Heart right ventricle (tissue), 16 donors: Measurements from ENCODE around the gene SORL1. TPM values are rescaled to one million over a fixed set of nuclear protein-coding genes. Genes with fewer than 3 reads are reported as not detected.

Source experiments
- ATAC-seq, 8 donors: fragments of 200-7000 bp; cut with Tn5 transposase; one replicate each; pipeline ENCODE4 v1.9.1; 2020; ENCODE audit warnings: mild to moderate bottlenecking in 8 of 8, moderate library complexity in 8 of 8, moderate number of reproducible peaks in 1 of 8
- DNase-seq, 2 donors: peaks; one replicate each; pipeline ENCODE4 v3.0.0-alpha.2; 2020
- H3K27ac ChIP-seq, 10 donors: fragments of 200-600 bp; sonication (generic) in 2 of 10; one replicate each; pipeline versions ENCODE4 v1.5.0 to v1.8.0; 2020 to 2022; ENCODE audit warnings: mild to moderate bottlenecking in 3 of 10
- H3K27me3 ChIP-seq, 7 donors: fragments of 200-600 bp; one replicate each; pipeline ENCODE4 v1.8.0; 2021 to 2022; ENCODE audit warnings: mild to moderate bottlenecking in 2 of 7
- H3K36me3 ChIP-seq, 9 donors: fragments of 200-600 bp; sonication (generic) in 1 of 9; one replicate each; pipeline versions ENCODE4 v1.5.0 to v1.8.0; 2020 to 2022; ENCODE audit warnings: mild to moderate bottlenecking in 2 of 9
- H3K4me1 ChIP-seq, 9 donors: fragments of 200-600 bp; sonication (generic) in 1 of 9; one replicate each; pipeline versions ENCODE4 v1.5.0 to v1.8.0; 2020 to 2022; ENCODE audit warnings: mild to moderate bottlenecking in 4 of 9
- H3K4me3 ChIP-seq, 10 donors: fragments of 200-600 bp; sonication (generic) in 2 of 10; one replicate each; pipeline versions ENCODE4 v1.5.0 to v1.8.0; 2020 to 2022; ENCODE audit warnings: mild to moderate bottlenecking in 7 of 10, moderate library complexity in 2 of 10
- H3K9me3 ChIP-seq, 11 donors: fragments of 200-600 bp in 10 of 11; sonication (generic) in 2 of 11; one replicate each; pipeline versions ENCODE4 v1.5.0 to v1.8.0; 2013 to 2022; ENCODE audit warnings: mild to moderate bottlenecking in 2 of 11, control low read depth in 1 of 11, moderate library complexity in 1 of 11
- WGBS, 2 donors: extraction: QIAGEN DNeasy Blood & Tissue Kit; methylation state at CpG; one replicate each; pipeline ENCODE4 v1.1.7; 2013; ENCODE audit warnings: inconsistent platforms in 1 of 2; 5-methylcytosine and 5-hydroxymethylcytosine counted together
- intact Hi-C, 10 donors: fragments of 100-400 bp; cut with DNase I; formaldehyde crosslinking; loops; one replicate each; pipeline versions ENCODE4 v1.11.1 to v1.14.2; 2022
- polyA plus RNA-seq, 2 donors: library from polyadenylated mRNA; stranded (reverse); fragments of 200-250 nt; gene quantifications; one replicate each; pipeline ENCODE4 v1.2.3, GENCODE V29; 2013
- total RNA-seq, 10 donors: library from RNA; stranded (reverse); fragmentation: NEBNext Ultra II Directional in 3 of 10; extraction: Animal tissue kit (Norgen Biotek cat#: 25700) in 3 of 10; gene quantifications; one replicate each; pipeline versions ENCODE4 v1.2.1 to v1.2.4, GENCODE V29; 2021 to 2023
- TF ChIP-seq, protein P1 (sequence below), 9 donors: fragments of 200-600 bp; sonication (generic) in 2 of 9; IDR thresholded peaks; one replicate each; pipeline versions ENCODE4 v1.5.0 to v1.8.0; 2021 to 2022; ENCODE audit warnings: antibody characterized with exemption in 9 of 9, mild to moderate bottlenecking in 5 of 9, moderate library complexity in 1 of 9
- donor health status: Arrhythmogenic right ventricular cardiomyopathy.
- donor health status: ischemic (EF 13 %, LVEDD 7.1; RV severe dilation, severe dysfunction).
- donor health status: healthy with polysubstance abuse.
- donor health status: DM: no; HTN: yes; CAD: no.
- donor health status: DM: no; HTN: no; CAD: no.
- donor health status: ischemic (EF 25% LVEDD 6.9; RV normal size, moderate dysfunction).
- donor health status: ischemic (EF 25% LVEDD 5.7; RV mildly dilated, moderate dysfunction).
- donor health status: healthy.
- donor health status: DM: yes; HTN: yes; CAD: no.
- donor health status: Ischemic cardiomyopathy.
- donor health status: ischemic (EF 35%, LVEDD 5.7; RV mildly dilated, moderate dysfunction).
- donor health status: nonischemic (EF 11% LVEDD 7.7; RV severe dilation, severe dysfunction).
- donor health status: DM: yes; HTN: yes; CAD: no.
- donor health status: PGD.
- donor health status: ischemic (EF 29% LVEDD 5.4; RV normal size, mild dysfunction).
- donor health status: nonischemic (EF 23%, LVEDD 6.1; RV moderate dilation, normal function).

SORL1 gene
- total and polyA plus RNA-seq, 12 donors = 0.26 to 15.1 (median 8.7) TPM

- TF ChIP-seq, protein P1, sequence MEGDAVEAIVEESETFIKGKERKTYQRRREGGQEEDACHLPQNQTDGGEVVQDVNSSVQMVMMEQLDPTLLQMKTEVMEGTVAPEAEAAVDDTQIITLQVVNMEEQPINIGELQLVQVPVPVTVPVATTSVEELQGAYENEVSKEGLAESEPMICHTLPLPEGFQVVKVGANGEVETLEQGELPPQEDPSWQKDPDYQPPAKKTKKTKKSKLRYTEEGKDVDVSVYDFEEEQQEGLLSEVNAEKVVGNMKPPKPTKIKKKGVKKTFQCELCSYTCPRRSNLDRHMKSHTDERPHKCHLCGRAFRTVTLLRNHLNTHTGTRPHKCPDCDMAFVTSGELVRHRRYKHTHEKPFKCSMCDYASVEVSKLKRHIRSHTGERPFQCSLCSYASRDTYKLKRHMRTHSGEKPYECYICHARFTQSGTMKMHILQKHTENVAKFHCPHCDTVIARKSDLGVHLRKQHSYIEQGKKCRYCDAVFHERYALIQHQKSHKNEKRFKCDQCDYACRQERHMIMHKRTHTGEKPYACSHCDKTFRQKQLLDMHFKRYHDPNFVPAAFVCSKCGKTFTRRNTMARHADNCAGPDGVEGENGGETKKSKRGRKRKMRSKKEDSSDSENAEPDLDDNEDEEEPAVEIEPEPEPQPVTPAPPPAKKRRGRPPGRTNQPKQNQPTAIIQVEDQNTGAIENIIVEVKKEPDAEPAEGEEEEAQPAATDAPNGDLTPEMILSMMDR (IDR thresholded peaks at IDR 0.05) = no peak
- Histone ChIP-seq H3K27me3 (no peaks in the 10 kb centered on the region), H3K4me3 (no peak overlapping the region), H3K4me1 (peaks cover 0 to 29% (median 11%) of the 10 kb centered on the region in 9 donors), H3K9me3 (peaks cover 0 to 22% (median 6%) of the 10 kb centered on the region in 11 donors), H3K36me3 (peaks cover 0 to 44% (median 0%) of the 10 kb centered on the region in 9 donors), H3K27ac (no peak overlapping the region)
- 91 to 92% methylated on average over 11 of the region's 11 CpGs for WGBS, 2 donors
- no peak for DNase-seq
- intact Hi-C loops = loop anchor here in 1 of 10 donors (10.0 kb wide), 1 partner anchor 67 kb away; the partner anchor contains the start of genes SORL1 and SORL1-AS1
- no peak for ATAC-seq
These were observed 70.2 kb downstream of the SORL1 start for GRCh38 chr11:121522043-121522941.

- Histone ChIP-seq H3K9me3 (peaks cover 0 to 22% (median 6%) of the 10 kb centered on the region in 11 donors), H3K4me3 (no peak overlapping the region), H3K27me3 (no peaks in the 10 kb centered on the region), H3K36me3 (peaks cover 0 to 37% (median 0%) of the 10 kb centered on the region in 9 donors), H3K4me1 (peaks cover 0 to 29% (median 11%) of the 10 kb centered on the region in 9 donors), H3K27ac (no peak overlapping the region)
- 76 to 91% methylated on average over 13 of the region's 13 CpGs for WGBS, 2 donors
- DNase-seq = no peak
- TF ChIP-seq, protein P1 (IDR thresholded peaks at IDR 0.05) = no peak
- ATAC-seq = no peak
- intact Hi-C loops = loop anchor here in 1 of 10 donors (10.0 kb wide), 1 partner anchor 69 kb away; the partner anchor contains the start of genes SORL1 and SORL1-AS1
These were observed 71.6 kb downstream of the SORL1 start for GRCh38 chr11:121523581-121524232.

- DNase-seq = no peak
- intact Hi-C loops = loop anchor here in 1 of 10 donors (10.0 kb wide), 1 partner anchor 69 kb away; the partner anchor contains the start of genes SORL1 and SORL1-AS1
- TF ChIP-seq, protein P1 (IDR thresholded peaks at IDR 0.05) = no peak
- peak in 1 of 8 donors; percentile 37 for ATAC-seq
- peaks cover 0 to 40% (median 0%) of the 10 kb centered on the region in 9 donors for H3K36me3 ChIP-seq
- no peak overlapping the region for H3K27ac ChIP-seq
- 48 to 50% methylated on average over 4 of the region's 4 CpGs for WGBS, 2 donors
- peaks cover 0 to 29% (median 11%) of the 10 kb centered on the region in 9 donors for H3K4me1 ChIP-seq
- no peaks in the 10 kb centered on the region for H3K27me3 ChIP-seq
- no peak overlapping the region for H3K4me3 ChIP-seq
- H3K9me3 ChIP-seq = peaks cover 0 to 24% (median 6%) of the 10 kb centered on the region in 11 donors
These were observed 72.1 kb downstream of the SORL1 start for GRCh38 chr11:121524233-121524631.

GRCh38 chr11:121525376-121525775, 73.3 kb downstream of the SORL1 start:
- Histone ChIP-seq H3K9me3 (peaks cover 0 to 36% (median 18%) of the 10 kb centered on the region in 11 donors), H3K27ac (no peak overlapping the region), H3K4me1 (peaks cover 0 to 22% (median 11%) of the 10 kb centered on the region in 9 donors), H3K27me3 (no peaks in the 10 kb centered on the region), H3K36me3 (peaks cover 0 to 51% (median 0%) of the 10 kb centered on the region in 9 donors), H3K4me3 (no peak overlapping the region)
- ATAC-seq (no peak), DNase-seq (no peak)
- intact Hi-C loops = loop anchor here in 1 of 10 donors (10.0 kb wide), 1 partner anchor 71 kb away; the partner anchor contains the start of genes SORL1 and SORL1-AS1
- TF ChIP-seq, protein P1 (IDR thresholded peaks at IDR 0.05) = no peak
